ENCODE measurements around the gene PARP3. TPM values are rescaled to one million over a fixed set of nuclear protein-coding genes. Genes with fewer than 3 reads are reported as not detected.
A peak's percentile ranks its signal among the peaks of the same experiment; 100 is the strongest.

Gene PARP3
- total and polyA plus RNA-seq, 10 of the 15 experiments (the other 5 are each of a cell fraction or from before 2014, with no cell fraction given) = 2.1 to 31.2 (median 19.5) TPM

DNA sequence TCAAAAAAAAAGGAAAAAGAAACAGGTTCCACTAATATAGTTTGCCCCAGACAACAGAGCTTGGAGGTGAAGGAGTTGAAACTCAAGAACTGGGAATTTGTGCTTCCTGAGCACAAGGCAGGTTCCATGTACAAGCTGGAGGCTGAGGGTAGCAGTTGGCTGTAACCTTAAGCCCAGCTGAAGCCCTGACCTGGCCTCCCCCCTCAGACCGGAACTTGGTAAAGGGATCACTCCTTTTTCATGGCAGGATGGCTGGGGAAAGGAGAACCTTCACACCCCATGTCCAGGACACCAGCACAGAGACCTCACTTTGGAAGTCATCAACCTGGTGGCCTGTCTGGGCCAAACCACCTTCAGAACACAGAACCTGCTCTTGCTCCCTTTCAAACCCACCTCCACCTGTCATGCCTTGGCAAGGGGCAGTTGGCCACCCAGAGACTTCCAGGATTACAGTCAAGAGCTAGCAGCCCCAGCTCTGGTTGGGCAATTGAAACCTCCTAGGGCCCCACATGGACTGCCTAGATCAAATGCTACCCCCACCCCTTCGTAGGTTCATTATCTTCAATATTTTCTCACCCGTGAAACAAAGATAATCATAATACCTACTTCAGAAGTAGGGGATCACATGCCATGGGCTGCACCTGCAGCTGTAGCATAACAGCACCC, 50.0 kb downstream of the PARP3 start:
- RAD21 ChIA-PET (ENCODE audit: unreplicated experiment) = no interaction called here
- SMC1A ChIA-PET (ENCODE audit: uncharacterized antibody, unreplicated experiment) = interaction anchor here (1.0 kb wide), 1 partner anchor 49 kb away, joined by 5 read pairs; the partner anchor contains the start of gene PARP3
- Histone ChIP-seq H3K27ac (ENCODE audit: control insufficient read depth, insufficient read depth) (no peak overlapping the region), H3K27me3 (replicated peaks in 1 of 2; ENCODE audit: control insufficient read depth in 2 of 2, insufficient read depth in 2 of 2, low read length in 1 of 2) (no peaks in the 10 kb centered on the region), H3K9ac (ENCODE audit: control insufficient read depth, insufficient read depth, low read length) (0 out of 2 replicates have a peak overlapping the region, but pooled peaks have one; percentile 0), H3K4me2 (ENCODE audit: control insufficient read depth, insufficient read depth) (no peak overlapping the region), H3K36me3 (ENCODE audit: control insufficient read depth in 2 of 2, insufficient read depth in 2 of 2, low read length in 1 of 2) (peaks cover 14 to 16% of the 10 kb centered on the region in 2 experiments), H3K79me2 (ENCODE audit: control insufficient read depth, insufficient read depth, low read length) (peaks cover 33% of the 10 kb centered on the region), H3K4me3 (no peak overlapping the region), H2AFZ (ENCODE audit: control insufficient read depth, low read depth, low read length) (no peak overlapping the region), H3K4me1 (ENCODE audit: control insufficient read depth, insufficient read depth, low read length) (peaks cover 9% of the 10 kb centered on the region), H4K20me1 (ENCODE audit: control insufficient read depth, insufficient read depth) (0 out of 2 replicates have a peak, but pooled peaks cover 6% of the 10 kb centered on the region), H3K9me3 (replicated peaks; ENCODE audit: control insufficient read depth, insufficient read depth, low read length) (no peaks in the 10 kb centered on the region)
- ATAC-seq (no peak), FAIRE-seq (no peak), DNase-seq (ENCODE audit: low read depth, low spot score) (no peak)
- WGBS (ENCODE audit: insufficient coverage, insufficient replicate concordance, low lambda C conversion rate, missing lambda C conversion rate) = 99% methylated on average over 3 of the region's 3 CpGs
- CTCF ChIA-PET = interaction anchor here (0.6 to 1.6 kb wide), 9 partner anchors 9 to 131 kb away, joined by 3 to 7 read pairs (median 4); partner anchors contain the start of genes ABHD14A, ABHD14B, ACY1 and DUSP7
- in situ Hi-C loops (cut with MboI) (no loop called here), intact Hi-C loops (cut with micrococcal nuclease; ENCODE audit: unreplicated experiment) (no loop called here)
- BruUV-seq (replicated peaks) = no TSS peak
- POLR2A ChIA-PET = interaction anchor here (0.6 to 1.5 kb wide), 2 partner anchors 10 to 24 kb away, joined by 5 to 9 read pairs; no protein-coding TSS in a partner anchor
- no peak for TF ChIP-seq ZNF274 (IDR thresholded peaks at IDR 0.05; ENCODE audit: insufficient read depth, insufficient read length)
- TF ChIP-seq, protein P1, sequence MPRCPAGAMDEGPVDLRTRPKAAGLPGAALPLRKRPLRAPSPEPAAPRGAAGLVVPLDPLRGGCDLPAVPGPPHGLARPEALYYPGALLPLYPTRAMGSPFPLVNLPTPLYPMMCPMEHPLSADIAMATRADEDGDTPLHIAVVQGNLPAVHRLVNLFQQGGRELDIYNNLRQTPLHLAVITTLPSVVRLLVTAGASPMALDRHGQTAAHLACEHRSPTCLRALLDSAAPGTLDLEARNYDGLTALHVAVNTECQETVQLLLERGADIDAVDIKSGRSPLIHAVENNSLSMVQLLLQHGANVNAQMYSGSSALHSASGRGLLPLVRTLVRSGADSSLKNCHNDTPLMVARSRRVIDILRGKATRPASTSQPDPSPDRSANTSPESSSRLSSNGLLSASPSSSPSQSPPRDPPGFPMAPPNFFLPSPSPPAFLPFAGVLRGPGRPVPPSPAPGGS (IDR thresholded peaks at IDR 0.05; ENCODE audit: borderline replicate concordance, insufficient read depth, low read depth, low read length, poor library complexity, severe bottlenecking) = peak; percentile 45
- no peak for TF ChIP-seq YBX1 (IDR thresholded peaks at IDR 0.05)
- peak; percentile 67 for TF ChIP-seq POLR2AphosphoS2 (IDR thresholded peaks at IDR 0.05; ENCODE audit: low read depth, low read length)
- peak; percentile 37; the same call in 1 of the 2 replicates for TF ChIP-seq CREB1 (IDR thresholded peaks at IDR 0.05; ENCODE audit: low read depth)
- TF ChIP-seq FOXM1 (IDR thresholded peaks at IDR 0.05; ENCODE audit: low read depth, low read length) = peak; percentile 15; the same call in 1 of the 2 replicates
- TF ChIP-seq, protein P2, sequence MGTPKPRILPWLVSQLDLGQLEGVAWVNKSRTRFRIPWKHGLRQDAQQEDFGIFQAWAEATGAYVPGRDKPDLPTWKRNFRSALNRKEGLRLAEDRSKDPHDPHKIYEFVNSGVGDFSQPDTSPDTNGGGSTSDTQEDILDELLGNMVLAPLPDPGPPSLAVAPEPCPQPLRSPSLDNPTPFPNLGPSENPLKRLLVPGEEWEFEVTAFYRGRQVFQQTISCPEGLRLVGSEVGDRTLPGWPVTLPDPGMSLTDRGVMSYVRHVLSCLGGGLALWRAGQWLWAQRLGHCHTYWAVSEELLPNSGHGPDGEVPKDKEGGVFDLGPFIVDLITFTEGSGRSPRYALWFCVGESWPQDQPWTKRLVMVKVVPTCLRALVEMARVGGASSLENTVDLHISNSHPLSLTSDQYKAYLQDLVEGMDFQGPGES (IDR thresholded peaks at IDR 0.05) = no peak
- no peak for TF ChIP-seq CHD2 (IDR thresholded peaks at IDR 0.05; ENCODE audit: borderline replicate concordance, low read depth, low read length)
- no peak for TF ChIP-seq TCF7 (IDR thresholded peaks at IDR 0.05; ENCODE audit: borderline replicate concordance)
- no peak for TF ChIP-seq ASH2L (IDR thresholded peaks at IDR 0.05; ENCODE audit: borderline replicate concordance, low read depth)
- TF ChIP-seq, protein P3, sequence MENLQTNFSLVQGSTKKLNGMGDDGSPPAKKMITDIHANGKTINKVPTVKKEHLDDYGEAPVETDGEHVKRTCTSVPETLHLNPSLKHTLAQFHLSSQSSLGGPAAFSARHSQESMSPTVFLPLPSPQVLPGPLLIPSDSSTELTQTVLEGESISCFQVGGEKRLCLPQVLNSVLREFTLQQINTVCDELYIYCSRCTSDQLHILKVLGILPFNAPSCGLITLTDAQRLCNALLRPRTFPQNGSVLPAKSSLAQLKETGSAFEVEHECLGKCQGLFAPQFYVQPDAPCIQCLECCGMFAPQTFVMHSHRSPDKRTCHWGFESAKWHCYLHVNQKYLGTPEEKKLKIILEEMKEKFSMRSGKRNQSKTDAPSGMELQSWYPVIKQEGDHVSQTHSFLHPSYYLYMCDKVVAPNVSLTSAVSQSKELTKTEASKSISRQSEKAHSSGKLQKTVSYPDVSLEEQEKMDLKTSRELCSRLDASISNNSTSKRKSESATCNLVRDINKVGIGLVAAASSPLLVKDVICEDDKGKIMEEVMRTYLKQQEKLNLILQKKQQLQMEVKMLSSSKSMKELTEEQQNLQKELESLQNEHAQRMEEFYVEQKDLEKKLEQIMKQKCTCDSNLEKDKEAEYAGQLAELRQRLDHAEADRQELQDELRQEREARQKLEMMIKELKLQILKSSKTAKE (IDR thresholded peaks at IDR 0.05; ENCODE audit: low read depth, poor library complexity, severe bottlenecking) = no peak
- TF ChIP-seq, protein P4, sequence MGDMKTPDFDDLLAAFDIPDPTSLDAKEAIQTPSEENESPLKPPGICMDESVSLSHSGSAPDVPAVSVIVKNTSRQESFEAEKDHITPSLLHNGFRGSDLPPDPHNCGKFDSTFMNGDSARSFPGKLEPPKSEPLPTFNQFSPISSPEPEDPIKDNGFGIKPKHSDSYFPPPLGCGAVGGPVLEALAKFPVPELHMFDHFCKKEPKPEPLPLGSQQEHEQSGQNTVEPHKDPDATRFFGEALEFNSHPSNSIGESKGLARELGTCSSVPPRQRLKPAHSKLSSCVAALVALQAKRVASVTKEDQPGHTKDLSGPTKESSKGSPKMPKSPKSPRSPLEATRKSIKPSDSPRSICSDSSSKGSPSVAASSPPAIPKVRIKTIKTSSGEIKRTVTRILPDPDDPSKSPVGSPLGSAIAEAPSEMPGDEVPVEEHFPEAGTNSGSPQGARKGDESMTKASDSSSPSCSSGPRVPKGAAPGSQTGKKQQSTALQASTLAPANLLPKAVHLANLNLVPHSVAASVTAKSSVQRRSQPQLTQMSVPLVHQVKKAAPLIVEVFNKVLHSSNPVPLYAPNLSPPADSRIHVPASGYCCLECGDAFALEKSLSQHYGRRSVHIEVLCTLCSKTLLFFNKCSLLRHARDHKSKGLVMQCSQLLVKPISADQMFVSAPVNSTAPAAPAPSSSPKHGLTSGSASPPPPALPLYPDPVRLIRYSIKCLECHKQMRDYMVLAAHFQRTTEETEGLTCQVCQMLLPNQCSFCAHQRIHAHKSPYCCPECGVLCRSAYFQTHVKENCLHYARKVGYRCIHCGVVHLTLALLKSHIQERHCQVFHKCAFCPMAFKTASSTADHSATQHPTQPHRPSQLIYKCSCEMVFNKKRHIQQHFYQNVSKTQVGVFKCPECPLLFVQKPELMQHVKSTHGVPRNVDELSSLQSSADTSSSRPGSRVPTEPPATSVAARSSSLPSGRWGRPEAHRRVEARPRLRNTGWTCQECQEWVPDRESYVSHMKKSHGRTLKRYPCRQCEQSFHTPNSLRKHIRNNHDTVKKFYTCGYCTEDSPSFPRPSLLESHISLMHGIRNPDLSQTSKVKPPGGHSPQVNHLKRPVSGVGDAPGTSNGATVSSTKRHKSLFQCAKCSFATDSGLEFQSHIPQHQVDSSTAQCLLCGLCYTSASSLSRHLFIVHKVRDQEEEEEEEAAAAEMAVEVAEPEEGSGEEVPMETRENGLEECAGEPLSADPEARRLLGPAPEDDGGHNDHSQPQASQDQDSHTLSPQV (IDR thresholded peaks at IDR 0.05) = no peak
- TF ChIP-seq POLR2A (IDR thresholded peaks at IDR 0.05; ENCODE audit: low read depth, low read length) = peak; percentile 71
- TF ChIP-seq POLR2AphosphoS5 (IDR thresholded peaks at IDR 0.05; ENCODE audit: low read length) = peak; percentile 65
- 0 out of 3 replicates have a peak, but pooled peaks have one; percentile 41 for TF ChIP-seq POU2F2 (IDR thresholded peaks at IDR 0.05; ENCODE audit: borderline replicate concordance, low read depth, low read length)

All from GM12878 (cell line).